HG02938 (cell line): ENCODE results near the gene CREB3L2.
"Not testable (repeated sequence)": the region's sequence is repeated elsewhere in the genome, so short reads cannot be mapped to it uniquely, and the experiment has no call there.

Experiments
- ATAC-seq: cut with Tn5 transposase; IDR thresholded peaks from one replicate; pipeline ENCODE4 v1.9.1; 2021; ENCODE audit warnings: mild to moderate bottlenecking, moderate library complexity; ENCODE audit not compliant: unreplicated experiment

The CREB3L2 gene

GRCh38 chr7:137970253-137970975 is 31.5 kb downstream of the CREB3L2 start:
- ATAC-seq = no peak

GRCh38 chr7:137969828-137970227 is 32.1 kb downstream of the CREB3L2 start:
- no peak for ATAC-seq

GRCh38 chr7:137968890-137969289 is 33.0 kb downstream of the CREB3L2 start:
- ATAC-seq = no peak

- ATAC-seq = not testable (repeated sequence)
Observed at GRCh38 chr7:137968339-137968738, 33.5 kb downstream of the CREB3L2 start.

GRCh38 chr7:137967143-137968018 is 34.5 kb downstream of the CREB3L2 start:
- no peak for ATAC-seq

GRCh38 chr7:137966641-137967142 is 35.2 kb downstream of the CREB3L2 start:
- ATAC-seq = no peak

GRCh38 chr7:137965942-137966640 is 35.8 kb downstream of the CREB3L2 start:
- ATAC-seq = no peak

- no peak for ATAC-seq
Observed at GRCh38 chr7:137964824-137965545, 36.9 kb downstream of the CREB3L2 start.

GRCh38 chr7:137962875-137963507 is 38.9 kb downstream of the CREB3L2 start:
- ATAC-seq = no peak

GRCh38 chr7:137962491-137962874 is 39.4 kb downstream of the CREB3L2 start:
- no peak for ATAC-seq

- ATAC-seq = peak; percentile 76
Observed at GRCh38 chr7:137961200-137962177, 40.4 kb downstream of the CREB3L2 start.

- ATAC-seq = no peak
Observed at GRCh38 chr7:137960020-137960419, 41.9 kb downstream of the CREB3L2 start.

GRCh38 chr7:137958470-137959431 is 43.1 kb downstream of the CREB3L2 start:
- no peak for ATAC-seq

- ATAC-seq = no peak
Observed at GRCh38 chr7:137957887-137958286, 44.0 kb downstream of the CREB3L2 start.

- ATAC-seq = no peak
Observed at GRCh38 chr7:137956591-137956990, 45.3 kb downstream of the CREB3L2 start.

- ATAC-seq = no peak
Observed at GRCh38 chr7:137956183-137956582, 45.7 kb downstream of the CREB3L2 start.

- ATAC-seq = no peak
Observed at GRCh38 chr7:137954614-137955013, 47.3 kb downstream of the CREB3L2 start.
